ENCODE results near the gene TOR2A. TPM values are rescaled to one million over a fixed set of nuclear protein-coding genes. Genes with fewer than 3 reads are reported as not detected.

TOR2A gene
- total and polyA plus RNA-seq, 9 of the 15 experiments (the other 6 are each of a cell fraction or from before 2014, with no cell fraction given) = 0.80 to 25.9 (median 11.1) TPM

DNA sequence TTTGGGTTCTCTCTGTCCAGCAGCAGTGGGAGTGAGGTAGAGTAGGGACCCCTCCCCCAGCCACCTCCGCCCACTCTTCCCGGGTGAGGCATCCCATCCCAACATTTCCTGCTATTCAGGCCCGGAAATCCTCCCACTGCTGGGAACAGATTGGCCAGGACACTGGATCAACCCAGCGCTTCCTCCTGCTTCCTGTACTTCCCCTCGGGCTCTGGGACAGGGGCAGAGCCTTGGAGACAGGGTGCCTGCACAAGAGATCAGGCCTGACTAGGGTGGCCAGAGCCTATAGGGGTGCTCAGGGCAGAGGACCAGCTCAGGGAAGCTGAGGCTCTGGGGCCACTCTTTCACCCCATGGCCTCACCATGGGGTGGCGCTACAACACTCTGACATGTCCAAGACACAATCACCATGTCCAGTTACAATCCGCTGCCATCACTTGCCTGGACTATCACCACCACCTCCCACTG lies 28.9 kb upstream of the TOR2A start:
- Histone ChIP-seq H3K9ac (ENCODE audit: insufficient read depth in 1 of 2, low read depth in 2 of 2, low read length in 2 of 2) (peak overlapping the region in 1 of 2 experiments; percentile 72; a peak in 2 of 4 replicates), H3K79me2 (ENCODE audit: control insufficient read depth, insufficient read depth, low read length) (no peaks in the 10 kb centered on the region), H3K4me3 (no peak overlapping the region), H3K27me3 (ENCODE audit: control insufficient read depth in 2 of 2, insufficient read depth in 2 of 2, low read length in 2 of 2) (no peaks in the 10 kb centered on the region; a peak in 1 of 5 replicates), H3K4me1 (replicated peaks in 1 of 2; ENCODE audit: control insufficient read depth in 2 of 2, insufficient read depth in 2 of 2, low read length in 2 of 2) (peaks cover 13 to 32% of the 10 kb centered on the region in 2 experiments), H3K27ac (ENCODE audit: extremely low read depth, low read depth, low read length) (no peak overlapping the region), H4K20me1 (replicated peaks; ENCODE audit: control insufficient read depth, insufficient read depth, low read length) (no peaks in the 10 kb centered on the region), H2AFZ (ENCODE audit: low read depth, low read length) (no peak overlapping the region), H3K4me2 (ENCODE audit: insufficient read depth, low read length) (no peak overlapping the region), H3K36me3 (ENCODE audit: control insufficient read depth, insufficient read depth, low read length) (no peaks in the 10 kb centered on the region), H3K9me3 (replicated peaks; ENCODE audit: control insufficient read depth, insufficient read depth, low read depth, low read length) (no peaks in the 10 kb centered on the region), H3K9me1 (ENCODE audit: control insufficient read depth, insufficient read depth, low read length) (peaks cover 3% of the 10 kb centered on the region)
- in situ Hi-C loops (cut with MboI) = loop anchor here (25.0 kb wide), 1 partner anchor 598 kb away; the partner anchor contains the start of gene URM1
- intact Hi-C loops (cut with micrococcal nuclease) = loop anchor here (1.0 to 2.0 kb wide), 3 partner anchors 21 to 107 kb away; no protein-coding TSS in a partner anchor
- ATAC-seq (peak; percentile 96), DNase-seq (ENCODE audit: extremely low read depth in 1 of 4, low spot score in 3 of 4) (peak; percentile 48 to 85 (median 62)), FAIRE-seq (peak; percentile 85)
- no TSS peak for BruUV-seq (replicated peaks)
- CTCF ChIA-PET (ENCODE audit: low intra/inter-chr PET ratio) = interaction anchor here (2.3 kb wide), 1 partner anchor 21 kb away, joined by 15 read pairs; the partner anchor contains the start of gene CDK9
- WGBS (ENCODE audit: insufficient coverage, low coverage, missing lambda C conversion rate) = 13% methylated on average over 6 of the region's 7 CpGs
- POLR2A ChIA-PET = interaction anchor here (0.6 to 1.3 kb wide), 3 partner anchors 20 to 162 kb away, joined by 3 to 5 read pairs (median 3); no protein-coding TSS in a partner anchor
- TF ChIP-seq RBBP5 (IDR thresholded peaks at IDR 0.05; ENCODE audit: borderline replicate concordance, insufficient read depth, low read length, poor library complexity, severe bottlenecking) = no peak
- TF ChIP-seq POLR2AphosphoS2 (IDR thresholded peaks at IDR 0.05; ENCODE audit: low read length) = no peak
- no peak for TF ChIP-seq MCM7 (IDR thresholded peaks at IDR 0.05)
- no peak for TF ChIP-seq BRD9 (IDR thresholded peaks at IDR 0.05; ENCODE audit: low read depth, partially characterized antibody)
- TF ChIP-seq, protein P1, sequence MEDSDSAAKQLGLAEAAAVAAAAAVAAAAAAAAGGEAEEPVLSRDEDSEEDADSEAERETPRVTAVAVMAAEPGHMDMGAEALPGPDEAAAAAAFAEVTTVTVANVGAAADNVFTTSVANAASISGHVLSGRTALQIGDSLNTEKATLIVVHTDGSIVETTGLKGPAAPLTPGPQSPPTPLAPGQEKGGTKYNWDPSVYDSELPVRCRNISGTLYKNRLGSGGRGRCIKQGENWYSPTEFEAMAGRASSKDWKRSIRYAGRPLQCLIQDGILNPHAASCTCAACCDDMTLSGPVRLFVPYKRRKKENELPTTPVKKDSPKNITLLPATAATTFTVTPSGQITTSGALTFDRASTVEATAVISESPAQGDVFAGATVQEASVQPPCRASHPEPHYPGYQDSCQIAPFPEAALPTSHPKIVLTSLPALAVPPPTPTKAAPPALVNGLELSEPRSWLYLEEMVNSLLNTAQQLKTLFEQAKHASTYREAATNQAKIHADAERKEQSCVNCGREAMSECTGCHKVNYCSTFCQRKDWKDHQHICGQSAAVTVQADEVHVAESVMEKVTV (CRISPR knock-in tag; IDR thresholded peaks at IDR 0.05) = peak; percentile 38; the same call in 1 of the 2 replicates
- no peak for TF ChIP-seq ZNF175 (CRISPR knock-in tag; IDR thresholded peaks at IDR 0.05; ENCODE audit: low read depth)
- TF ChIP-seq, protein P2, sequence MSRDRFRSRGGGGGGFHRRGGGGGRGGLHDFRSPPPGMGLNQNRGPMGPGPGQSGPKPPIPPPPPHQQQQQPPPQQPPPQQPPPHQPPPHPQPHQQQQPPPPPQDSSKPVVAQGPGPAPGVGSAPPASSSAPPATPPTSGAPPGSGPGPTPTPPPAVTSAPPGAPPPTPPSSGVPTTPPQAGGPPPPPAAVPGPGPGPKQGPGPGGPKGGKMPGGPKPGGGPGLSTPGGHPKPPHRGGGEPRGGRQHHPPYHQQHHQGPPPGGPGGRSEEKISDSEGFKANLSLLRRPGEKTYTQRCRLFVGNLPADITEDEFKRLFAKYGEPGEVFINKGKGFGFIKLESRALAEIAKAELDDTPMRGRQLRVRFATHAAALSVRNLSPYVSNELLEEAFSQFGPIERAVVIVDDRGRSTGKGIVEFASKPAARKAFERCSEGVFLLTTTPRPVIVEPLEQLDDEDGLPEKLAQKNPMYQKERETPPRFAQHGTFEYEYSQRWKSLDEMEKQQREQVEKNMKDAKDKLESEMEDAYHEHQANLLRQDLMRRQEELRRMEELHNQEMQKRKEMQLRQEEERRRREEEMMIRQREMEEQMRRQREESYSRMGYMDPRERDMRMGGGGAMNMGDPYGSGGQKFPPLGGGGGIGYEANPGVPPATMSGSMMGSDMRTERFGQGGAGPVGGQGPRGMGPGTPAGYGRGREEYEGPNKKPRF (IDR thresholded peaks at IDR 0.05; ENCODE audit: low read depth, low read length) = no peak
- TF ChIP-seq KLF10 (CRISPR knock-in tag; IDR thresholded peaks at IDR 0.05) = no peak
- TF ChIP-seq, protein P3, sequence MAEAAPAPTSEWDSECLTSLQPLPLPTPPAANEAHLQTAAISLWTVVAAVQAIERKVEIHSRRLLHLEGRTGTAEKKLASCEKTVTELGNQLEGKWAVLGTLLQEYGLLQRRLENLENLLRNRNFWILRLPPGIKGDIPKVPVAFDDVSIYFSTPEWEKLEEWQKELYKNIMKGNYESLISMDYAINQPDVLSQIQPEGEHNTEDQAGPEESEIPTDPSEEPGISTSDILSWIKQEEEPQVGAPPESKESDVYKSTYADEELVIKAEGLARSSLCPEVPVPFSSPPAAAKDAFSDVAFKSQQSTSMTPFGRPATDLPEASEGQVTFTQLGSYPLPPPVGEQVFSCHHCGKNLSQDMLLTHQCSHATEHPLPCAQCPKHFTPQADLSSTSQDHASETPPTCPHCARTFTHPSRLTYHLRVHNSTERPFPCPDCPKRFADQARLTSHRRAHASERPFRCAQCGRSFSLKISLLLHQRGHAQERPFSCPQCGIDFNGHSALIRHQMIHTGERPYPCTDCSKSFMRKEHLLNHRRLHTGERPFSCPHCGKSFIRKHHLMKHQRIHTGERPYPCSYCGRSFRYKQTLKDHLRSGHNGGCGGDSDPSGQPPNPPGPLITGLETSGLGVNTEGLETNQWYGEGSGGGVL (CRISPR knock-in tag; IDR thresholded peaks at IDR 0.05) = no peak
- TF ChIP-seq TEAD4 (IDR thresholded peaks at IDR 0.05; ENCODE audit: low read length) = no peak
- TF ChIP-seq TEAD4 (CRISPR knock-in tag; IDR thresholded peaks at IDR 0.05; ENCODE audit: borderline replicate concordance) = no peak
- no peak for TF ChIP-seq ETV1 (tag; conservative IDR thresholded peaks at IDR 0.05; ENCODE audit: low read depth)
- no peak for TF ChIP-seq ZFPM2 (CRISPR knock-in tag; IDR thresholded peaks at IDR 0.05)
- TF ChIP-seq SMC3 (conservative IDR thresholded peaks at IDR 0.05; ENCODE audit: insufficient read depth, low read depth, low read length) = peak; percentile 77
- peak; percentile 22 for TF ChIP-seq MEIS2 (IDR thresholded peaks at IDR 0.05; ENCODE audit: partially characterized antibody)
